GM23248 (cell line): ENCODE data around the gene LYST. TPM values are rescaled to one million over a fixed set of nuclear protein-coding genes. Genes with fewer than 3 reads are reported as not detected.

Source experiments
- DNase-seq: peaks from one replicate; pipeline ENCODE4 v3.0.0-alpha.2; 2015
- H2AFZ ChIP-seq: fragments of 200-600 bp; sonication (generic); 2 replicates; pipeline ENCODE4 v1.6.1; 2016; ENCODE audit warnings: antibody characterized with exemption
- H3F3A ChIP-seq: fragments of 200-600 bp; sonication (generic); 2 replicates; pipeline ENCODE4 v1.6.1; 2016; ENCODE audit warnings: mild to moderate bottlenecking, antibody characterized with exemption, mixed run types; ENCODE audit not compliant: insufficient read depth
- H3K27ac ChIP-seq: fragments of 200-600 bp; sonication (generic); 2 replicates; pipeline ENCODE4 v1.5.1; 2016; ENCODE audit warnings: mild to moderate bottlenecking
- H3K27me3 ChIP-seq: fragments of 200-600 bp; sonication (generic); replicated peaks from 2 replicates; pipeline ENCODE4 v1.6.1; 2016; ENCODE audit warnings: mild to moderate bottlenecking; ENCODE audit not compliant: insufficient read depth
- H3K36me3 ChIP-seq: fragments of 200-600 bp; sonication (generic); 2 replicates; pipeline ENCODE4 v1.6.1; 2016; ENCODE audit warnings: low read depth, mild to moderate bottlenecking
- H3K4me1 ChIP-seq: fragments of 200-600 bp; sonication (generic); 2 replicates; pipeline ENCODE4 v1.6.1; 2016; ENCODE audit warnings: mild to moderate bottlenecking; ENCODE audit not compliant: insufficient read depth
- H3K4me2 ChIP-seq: fragments of 200-600 bp; sonication (generic); one replicate; pipeline ENCODE4 v1.6.1; 2016; ENCODE audit warnings: mild to moderate bottlenecking; ENCODE audit not compliant: unreplicated experiment
- H3K4me3 ChIP-seq: fragments of 200-600 bp; sonication (generic); 2 replicates; pipeline ENCODE4 v1.5.1; 2016; ENCODE audit warnings: mild to moderate bottlenecking
- H3K79me2 ChIP-seq: fragments of 200-600 bp; sonication (generic); 2 replicates; pipeline ENCODE4 v1.6.1; 2016; ENCODE audit warnings: mild to moderate bottlenecking; ENCODE audit not compliant: insufficient read depth
- H3K9ac ChIP-seq: fragments of 200-600 bp; sonication (generic); 2 replicates; pipeline ENCODE4 v1.6.1; 2016; ENCODE audit warnings: mild to moderate bottlenecking
- H3K9me2 ChIP-seq: fragments of 200-600 bp; sonication (generic); 2 replicates; pipeline ENCODE4 v1.6.1; 2016; ENCODE audit warnings: mixed run types, mild to moderate bottlenecking, moderate library complexity; ENCODE audit not compliant: insufficient read depth
- H3K9me3 ChIP-seq: fragments of 200-600 bp; sonication (generic); one replicate; pipeline ENCODE4 v1.6.1; 2017; ENCODE audit warnings: low read depth
- H4K20me1 ChIP-seq: fragments of 200-600 bp; sonication (generic); 2 replicates; pipeline ENCODE4 v1.6.0; 2016; ENCODE audit not compliant: insufficient read depth
- EZH2 ChIP-seq: fragments of 200-600 bp; sonication (generic); IDR thresholded peaks from 2 replicates; pipeline ENCODE4 v1.6.1; 2018; ENCODE audit warnings: antibody characterized with exemption, mild to moderate bottlenecking; ENCODE audit not compliant: insufficient read depth, poor library complexity, severe bottlenecking
- EZH2phosphoT487 ChIP-seq: fragments of 200-600 bp; sonication (generic); IDR thresholded peaks from 2 replicates; pipeline ENCODE4 v1.6.1; 2018; ENCODE audit warnings: antibody characterized with exemption, moderate library complexity, mild to moderate bottlenecking, low read depth; ENCODE audit not compliant: insufficient read depth
- WGBS, 2 experiments: methylation state at CpG; one replicate each; pipeline ENCODE4 v1.1.6; 2015 to 2017; ENCODE audit warnings: low lambda C conversion rate in 2 of 2, low coverage in 1 of 2; ENCODE audit errors: missing lambda C conversion rate in 2 of 2; 5-methylcytosine and 5-hydroxymethylcytosine counted together
- in situ Hi-C: fragments of 300-500 bp; cut with MboI; formaldehyde crosslinking; loops from 2 replicates; pipeline ENCODE4 v1.15.0; 2020
- polyA plus RNA-seq: library from polyadenylated mRNA; unstranded; fragments of >200 nt; fragmentation: Nextera tagmentation; extraction: Ambion mirVana; gene quantifications from 2 replicates; pipeline ENCODE4 v1.2.1, GENCODE V29; 2016
- total RNA-seq: library from RNA; depleted of rRNA; stranded (reverse); fragments of >200 nt; shearing (Covaris generic); gene quantifications from 2 replicates; pipeline ENCODE4 v1.2.3, GENCODE V29; 2014

Gene LYST
- total and polyA plus RNA-seq, 2 experiments from 2014 or later, result 5.1 to 9.0 TPM

- Histone ChIP-seq H3K4me2 (no peak overlapping the region), H3K4me3 (no peak overlapping the region), H3K4me1 (no peaks in the 10 kb centered on the region), H3K9me2 (no peaks in the 10 kb centered on the region), H3K79me2 (no peaks in the 10 kb centered on the region), H3F3A (no peaks in the 10 kb centered on the region), H3K36me3 (peaks cover 13% of the 10 kb centered on the region), H3K9me3 (no peaks in the 10 kb centered on the region), H4K20me1 (no peaks in the 10 kb centered on the region), H3K9ac (no peak overlapping the region), H3K27me3 (no peaks in the 10 kb centered on the region), H2AFZ (no peak overlapping the region), H3K27ac (no peak overlapping the region)
- TF ChIP-seq EZH2, result no peak
- no peak for DNase-seq
- WGBS, 2 experiments, result 50 to 59% methylated on average over 2 of the region's 2 CpGs
- in situ Hi-C loops, result no loop called here
Measured at GRCh38 chr1:235679005-235679404, 187.7 kb downstream of the LYST start.

DNA sequence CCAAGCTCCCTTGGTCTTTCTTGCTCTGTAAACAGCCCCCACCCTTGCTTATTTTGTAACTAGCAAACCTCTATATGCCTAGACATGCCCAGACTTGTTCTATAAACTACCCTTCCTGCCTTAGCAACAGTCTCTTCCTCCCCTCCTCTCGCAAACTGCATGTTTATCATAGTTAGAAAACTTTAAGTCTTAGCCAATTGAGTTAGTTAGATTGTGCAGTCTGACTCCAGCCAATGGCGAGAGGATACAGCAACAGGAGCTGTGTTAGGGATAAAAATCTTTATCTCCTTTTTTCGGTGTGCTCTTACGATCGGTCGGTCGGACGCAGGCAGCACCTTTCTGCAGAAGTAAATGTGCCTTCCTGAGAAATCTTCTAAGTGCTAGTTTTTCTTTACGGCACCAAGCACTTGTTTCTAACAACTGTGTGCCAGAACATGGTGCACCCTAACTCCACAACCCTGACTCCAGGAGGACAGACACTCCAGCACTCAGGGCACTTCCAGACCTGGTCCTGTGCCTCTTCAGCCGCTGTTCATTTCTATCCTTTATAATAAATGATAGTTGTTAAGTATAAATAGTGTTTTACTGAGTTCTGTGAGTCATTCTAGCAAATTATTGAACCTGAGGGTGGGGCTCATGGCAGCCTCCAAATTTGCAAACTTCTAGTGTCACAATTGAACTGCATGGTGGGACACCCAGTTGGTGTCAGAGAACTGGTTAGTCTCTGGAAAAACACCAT, 191.4 kb downstream of the LYST start:
- Histone ChIP-seq H3K4me3 (no peak overlapping the region), H2AFZ (no peak overlapping the region), H3K27ac (no peak overlapping the region), H3K4me1 (no peaks in the 10 kb centered on the region), H3K36me3 (peaks cover 15% of the 10 kb centered on the region), H3F3A (no peaks in the 10 kb centered on the region), H3K27me3 (no peaks in the 10 kb centered on the region), H3K79me2 (no peaks in the 10 kb centered on the region), H3K4me2 (no peak overlapping the region), H3K9me2 (no peaks in the 10 kb centered on the region), H4K20me1 (no peaks in the 10 kb centered on the region), H3K9ac (no peak overlapping the region), H3K9me3 (no peaks in the 10 kb centered on the region)
- no peak for TF ChIP-seq EZH2phosphoT487
- in situ Hi-C loops, result no loop called here
- DNase-seq, result no peak
- WGBS, 2 experiments, result 96% methylated on average over 10 of the region's 10 CpGs

GRCh38 chr1:235673981-235674380, 192.7 kb downstream of the LYST start:
- H3F3A ChIP-seq, result no peaks in the 10 kb centered on the region
- no peak overlapping the region for H3K4me2 ChIP-seq
- no peak overlapping the region for H3K9ac ChIP-seq
- H3K27ac ChIP-seq, result no peak overlapping the region
- H4K20me1 ChIP-seq, result no peaks in the 10 kb centered on the region
- no peak overlapping the region for H2AFZ ChIP-seq
- peaks cover 20% of the 10 kb centered on the region for H3K36me3 ChIP-seq
- no peak for DNase-seq
- no peaks in the 10 kb centered on the region for H3K9me3 ChIP-seq
- no peaks in the 10 kb centered on the region for H3K79me2 ChIP-seq
- H3K27me3 ChIP-seq, result no peaks in the 10 kb centered on the region
- in situ Hi-C loops, result no loop called here
- no peak overlapping the region for H3K4me3 ChIP-seq
- TF ChIP-seq EZH2 (no peak), EZH2phosphoT487 (no peak)
- no peaks in the 10 kb centered on the region for H3K4me1 ChIP-seq
- 81 to 83% methylated on average over 7 of the region's 7 CpGs for WGBS, 2 experiments
- no peaks in the 10 kb centered on the region for H3K9me2 ChIP-seq

GRCh38 chr1:235671992-235672391, 194.7 kb downstream of the LYST start:
- DNase-seq, result no peak
- no peak for TF ChIP-seq EZH2
- TF ChIP-seq EZH2phosphoT487, result no peak
- H3K79me2 ChIP-seq, result no peaks in the 10 kb centered on the region
- no peak overlapping the region for H3K4me2 ChIP-seq
- H3K27me3 ChIP-seq, result no peaks in the 10 kb centered on the region
- no peaks in the 10 kb centered on the region for H3K4me1 ChIP-seq
- no peak overlapping the region for H3K4me3 ChIP-seq
- H3F3A ChIP-seq, result no peaks in the 10 kb centered on the region
- no peaks in the 10 kb centered on the region for H3K9me3 ChIP-seq
- in situ Hi-C loops, result no loop called here
- no peaks in the 10 kb centered on the region for H3K9me2 ChIP-seq
- H4K20me1 ChIP-seq, result no peaks in the 10 kb centered on the region
- H3K9ac ChIP-seq, result no peak overlapping the region
- H3K36me3 ChIP-seq, result peaks cover 20% of the 10 kb centered on the region
- 96% methylated on average over 1 of the region's 1 CpG for WGBS, 2 experiments
- no peak overlapping the region for H3K27ac ChIP-seq
- no peak overlapping the region for H2AFZ ChIP-seq
